ENCODE data around the gene RGS6.

Gene RGS6

GRCh38 chr14:71905031-71905430 lies 27.2 kb upstream of the RGS6 start:
- TF ChIP-seq CTCF (IDR thresholded peaks at IDR 0.05; ENCODE audit: extremely low read depth, insufficient read depth, missing control alignments): no peak
- DNase-seq (ENCODE audit: low spot score): no peak
- in situ Hi-C loops (cut with MboI; ENCODE audit: low pct_unique_long_range_greater_than_20kb, low sequenced_read_pairs, unreplicated experiment): no loop called here

DNA sequence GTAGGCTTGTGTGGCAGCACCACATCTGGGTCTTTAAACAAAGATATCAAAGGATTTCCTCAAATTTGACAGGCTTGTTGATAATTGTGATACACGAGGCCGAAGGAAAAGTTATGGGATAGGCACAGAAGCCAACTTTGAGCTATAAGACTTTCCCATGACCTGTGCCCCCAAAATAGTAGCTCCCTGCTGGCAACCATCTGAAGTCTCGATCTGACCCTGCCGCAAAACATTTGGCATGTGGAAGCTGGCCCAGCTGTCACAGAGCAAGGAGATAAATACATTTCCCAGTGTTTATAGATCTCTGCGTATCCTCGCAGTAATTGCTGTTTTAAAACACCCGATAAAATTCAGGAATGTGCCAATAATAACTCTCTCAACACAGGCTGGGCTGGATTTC lies 26.4 kb upstream of the RGS6 start:
- no peak for TF ChIP-seq CTCF (IDR thresholded peaks at IDR 0.05; ENCODE audit: extremely low read depth, insufficient read depth, missing control alignments)
- no peak for DNase-seq (ENCODE audit: low spot score)

GRCh38 chr14:71907793-71908515 lies 24.3 kb upstream of the RGS6 start:
- no peak for TF ChIP-seq CTCF (IDR thresholded peaks at IDR 0.05; ENCODE audit: extremely low read depth, insufficient read depth, missing control alignments)
- no peak for DNase-seq (ENCODE audit: low spot score)
- in situ Hi-C loops (cut with MboI; ENCODE audit: low pct_unique_long_range_greater_than_20kb, low sequenced_read_pairs, unreplicated experiment): no loop called here

More for the DNA sequence above, 26.4 kb upstream of the RGS6 start:
- in situ Hi-C loops (cut with MboI; ENCODE audit: low pct_unique_long_range_greater_than_20kb, low sequenced_read_pairs, unreplicated experiment): no loop called here

- in situ Hi-C loops (cut with MboI; ENCODE audit: low pct_unique_long_range_greater_than_20kb, low sequenced_read_pairs, unreplicated experiment): no loop called here
- no peak for DNase-seq (ENCODE audit: low spot score)
- no peak for TF ChIP-seq CTCF (IDR thresholded peaks at IDR 0.05; ENCODE audit: extremely low read depth, insufficient read depth, missing control alignments)
Observed at GRCh38 chr14:71911669-71912068, 20.6 kb upstream of the RGS6 start.

- TF ChIP-seq CTCF (IDR thresholded peaks at IDR 0.05; ENCODE audit: extremely low read depth, insufficient read depth, missing control alignments): no peak
- in situ Hi-C loops (cut with MboI; ENCODE audit: low pct_unique_long_range_greater_than_20kb, low sequenced_read_pairs, unreplicated experiment): no loop called here
- DNase-seq (ENCODE audit: low spot score): no peak
Observed at GRCh38 chr14:71913342-71913741, 18.9 kb upstream of the RGS6 start.

DNA sequence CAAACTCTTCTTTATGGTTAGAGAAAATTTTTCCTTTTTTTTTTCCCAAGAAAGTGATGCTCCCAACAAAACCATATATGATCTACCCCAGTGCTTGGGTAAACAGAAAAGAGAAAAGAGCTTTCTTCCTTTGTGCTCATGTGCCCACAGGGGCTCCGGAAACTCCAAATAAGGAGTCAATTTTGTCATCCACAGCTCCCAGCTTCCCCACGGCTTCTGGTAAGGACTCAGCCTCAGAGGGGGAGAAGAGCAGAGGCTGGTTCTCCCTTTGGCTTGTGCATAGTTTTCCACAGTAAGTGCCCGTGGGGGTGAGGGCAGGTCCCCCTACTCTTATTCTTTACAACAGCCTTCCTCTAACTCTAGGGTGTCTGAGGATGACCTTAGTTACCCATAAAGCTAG lies 13.3 kb upstream of the RGS6 start:
- in situ Hi-C loops (cut with MboI; ENCODE audit: low pct_unique_long_range_greater_than_20kb, low sequenced_read_pairs, unreplicated experiment): no loop called here
- no peak for TF ChIP-seq CTCF (IDR thresholded peaks at IDR 0.05; ENCODE audit: extremely low read depth, insufficient read depth, missing control alignments)
- DNase-seq (ENCODE audit: low spot score): no peak

Data from GM13977 (cell line).